Neuronal stem cell (in vitro differentiated cells): ENCODE data around the gene SLITRK2.

ENCODE experiments used
- DNase-seq: peaks from one replicate; pipeline ENCODE4 v3.0.0-alpha.2; 2013; ENCODE audit warnings: low spot score
- H2AFZ ChIP-seq: one replicate; pipeline ENCODE4 v1.6.1; 2013; ENCODE audit warnings: mild to moderate bottlenecking, low read length, inconsistent platforms
- H2AK5ac ChIP-seq: 2 replicates; pipeline ENCODE4 v1.6.1; 2013; ENCODE audit warnings: low read depth, mild to moderate bottlenecking, inconsistent platforms, low read length, moderate library complexity, mixed read lengths
- H2BK120ac ChIP-seq: 2 replicates; pipeline ENCODE4 v1.6.1; 2013; ENCODE audit warnings: low read depth, mild to moderate bottlenecking, inconsistent platforms, low read length, moderate library complexity, mixed read lengths
- H2BK12ac ChIP-seq: one replicate; pipeline ENCODE4 v1.6.1; 2013; ENCODE audit warnings: low read length, inconsistent platforms
- H2BK15ac ChIP-seq: 2 replicates; pipeline ENCODE4 v1.6.1; 2013; ENCODE audit warnings: mild to moderate bottlenecking, low read length, inconsistent platforms, mixed read lengths
- H2BK5ac ChIP-seq: one replicate; pipeline ENCODE4 v1.6.1; 2013; ENCODE audit warnings: inconsistent platforms, mild to moderate bottlenecking, low read length, moderate library complexity
- H3K14ac ChIP-seq: one replicate; pipeline ENCODE4 v1.6.1; 2013; ENCODE audit warnings: low read length, inconsistent platforms
- H3K18ac ChIP-seq: 2 replicates; pipeline ENCODE4 v1.6.1; 2013; ENCODE audit warnings: low read length, inconsistent platforms
- H3K23ac ChIP-seq: 2 replicates; pipeline ENCODE4 v1.6.1; 2013; ENCODE audit warnings: low read depth, mild to moderate bottlenecking, mixed read lengths, low read length, inconsistent platforms; ENCODE audit not compliant: poor library complexity
- H3K27ac ChIP-seq: replicated peaks from 3 replicates; pipeline ENCODE4 v1.5.1; 2013; ENCODE audit warnings: low read length, inconsistent platforms
- H3K27me3 ChIP-seq, 3 experiments: 2 replicates each; pipeline ENCODE4 v1.6.1; 2013; ENCODE audit warnings: low read length in 3 of 3, mild to moderate bottlenecking in 2 of 3, inconsistent platforms in 1 of 3, low read depth in 1 of 3, mixed read lengths in 1 of 3, moderate library complexity in 1 of 3; ENCODE audit not compliant: control insufficient read depth in 3 of 3, insufficient read depth in 3 of 3
- H3K36me3 ChIP-seq, 2 donors: replicated peaks in 1 of 2; 2 replicates each; pipeline ENCODE4 v1.6.1; 2013; ENCODE audit warnings: low read length in 2 of 2; ENCODE audit not compliant: control insufficient read depth in 2 of 2, insufficient read depth in 2 of 2
- H3K4ac ChIP-seq: 2 replicates; pipeline ENCODE4 v1.6.1; 2013; ENCODE audit warnings: inconsistent platforms, mild to moderate bottlenecking, low read length, moderate library complexity
- H3K4me1 ChIP-seq, 2 donors: 1 replicate in 1 of 2; 2 replicates in 1 of 2; pipeline ENCODE4 v1.6.1; 2013; ENCODE audit warnings: low read length in 2 of 2, low read depth in 1 of 2; ENCODE audit not compliant: control insufficient read depth in 2 of 2, insufficient read depth in 1 of 2
- H3K4me2 ChIP-seq: one replicate; pipeline ENCODE4 v1.6.1; 2013; ENCODE audit warnings: mild to moderate bottlenecking, low read length, inconsistent platforms; ENCODE audit not compliant: insufficient read depth, poor library complexity, severe bottlenecking
- H3K4me3 ChIP-seq, 2 donors: 2 replicates each; pipeline ENCODE4 v1.5.1; 2013; ENCODE audit warnings: low read length in 2 of 2, mild to moderate bottlenecking in 2 of 2, inconsistent platforms in 1 of 2, moderate library complexity in 1 of 2
- H3K79me1 ChIP-seq: one replicate; pipeline ENCODE4 v1.6.1; 2013; ENCODE audit warnings: low read depth, mild to moderate bottlenecking, inconsistent platforms, low read length, moderate library complexity
- H3K9ac ChIP-seq: one replicate; pipeline ENCODE4 v1.6.1; 2013; ENCODE audit warnings: mild to moderate bottlenecking, low read depth, low read length, inconsistent platforms; ENCODE audit not compliant: poor library complexity
- H3K9me3 ChIP-seq, 2 donors: replicated peaks in 1 of 2; 2 replicates each; pipeline versions ENCODE3 to v1.6.1; 2013; ENCODE audit warnings: low read length in 2 of 2, mild to moderate bottlenecking in 2 of 2, inconsistent platforms in 1 of 2, low read depth in 1 of 2, mixed read lengths in 1 of 2, moderate library complexity in 1 of 2; ENCODE audit not compliant: control insufficient read depth in 2 of 2, insufficient read depth in 1 of 2
- H4K8ac ChIP-seq: one replicate; pipeline ENCODE4 v1.6.1; 2013; ENCODE audit warnings: low read depth, mild to moderate bottlenecking, inconsistent platforms, low read length, moderate library complexity
- H4K91ac ChIP-seq: one replicate; pipeline ENCODE4 v1.6.1; 2013; ENCODE audit warnings: low read length, low read depth, mild to moderate bottlenecking, inconsistent platforms; ENCODE audit not compliant: poor library complexity
- WGBS, 2 donors: extraction: QIAGEN DNeasy Blood & Tissue Kit; methylation state at CpG; one replicate each; pipeline ENCODE4 v1.1.7; 2013; ENCODE audit warnings: missing lambda C conversion rate in 2 of 2, mixed read lengths in 1 of 2; ENCODE audit not compliant: insufficient read length in 2 of 2, insufficient replicate concordance in 1 of 2; ENCODE audit errors: extremely low coverage in 2 of 2; 5-methylcytosine and 5-hydroxymethylcytosine counted together

The SLITRK2 gene

DNA sequence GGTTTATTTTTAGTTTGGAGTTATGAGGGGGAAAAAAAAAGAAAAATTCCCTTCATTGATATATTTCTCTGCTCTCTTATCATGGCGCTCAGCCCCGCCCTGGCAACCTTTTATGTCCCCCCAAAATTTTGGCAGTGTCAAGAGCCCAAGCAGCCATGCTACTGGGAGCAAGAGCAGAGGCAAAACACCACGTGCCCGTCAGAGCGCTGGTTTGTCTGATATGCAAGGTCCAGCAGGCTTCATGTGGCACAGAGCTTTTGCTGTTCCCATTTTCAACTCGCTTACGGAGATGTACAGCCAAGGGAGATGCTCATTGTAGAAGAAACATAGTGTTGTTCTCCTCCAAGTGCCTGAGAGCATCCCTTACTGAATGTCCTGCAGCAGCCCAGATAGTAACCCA is 27.3 kb downstream of the SLITRK2 start:
- no peak overlapping the region for H3K14ac ChIP-seq
- no peak overlapping the region for H2AFZ ChIP-seq
- no peaks in the 10 kb centered on the region for H3K79me1 ChIP-seq
- no peak overlapping the region for H2AK5ac ChIP-seq
- no peaks in the 10 kb centered on the region for H3K9me3 ChIP-seq
- no peak overlapping the region for H3K9ac ChIP-seq
- H3K36me3 ChIP-seq, result no peaks in the 10 kb centered on the region
- no peak overlapping the region for H3K4me2 ChIP-seq
- no peaks in the 10 kb centered on the region for H3K27me3 ChIP-seq
- H3K4me1 ChIP-seq, result no peaks in the 10 kb centered on the region
- no peak overlapping the region for H3K4me3 ChIP-seq
- no peak overlapping the region for H4K8ac ChIP-seq
- WGBS, 2 donors, result no CpG with 5 or more reads among the region's 7 CpGs
- no peak overlapping the region for H2BK120ac ChIP-seq
- no peak overlapping the region for H2BK12ac ChIP-seq
- no peak overlapping the region for H2BK5ac ChIP-seq
- H4K91ac ChIP-seq, result no peak overlapping the region
- no peak overlapping the region for H3K4ac ChIP-seq
- H2BK15ac ChIP-seq, result no peak overlapping the region
- no peak for DNase-seq
- H3K27ac ChIP-seq, result no peak overlapping the region
- no peak overlapping the region for H3K23ac ChIP-seq
- H3K18ac ChIP-seq, result no peak overlapping the region

DNA sequence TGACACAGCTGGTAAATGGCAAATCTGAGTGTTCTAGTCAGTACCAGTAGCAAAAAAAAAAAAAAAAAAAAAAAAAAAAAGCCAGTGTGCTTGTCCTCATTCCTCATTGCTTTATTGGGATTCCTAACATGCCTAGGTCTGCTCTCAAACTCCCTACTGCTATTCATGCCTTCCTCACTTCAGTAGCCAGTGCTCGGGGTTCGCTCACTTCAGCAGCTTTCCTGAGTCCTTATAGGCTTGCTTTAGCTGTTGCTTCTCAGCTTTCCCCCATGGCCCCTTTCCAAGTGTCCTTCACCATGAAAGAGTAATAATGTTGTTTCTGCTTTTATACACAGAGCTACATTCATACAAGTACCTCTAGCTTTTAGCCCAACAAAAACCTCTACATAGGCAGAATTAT is 30.8 kb downstream of the SLITRK2 start:
- Histone ChIP-seq H3K23ac (no peak overlapping the region), H3K79me1 (no peaks in the 10 kb centered on the region), H3K4me3 (no peak overlapping the region), H3K9ac (no peak overlapping the region), H2AK5ac (no peak overlapping the region), H4K8ac (no peak overlapping the region), H4K91ac (no peak overlapping the region), H3K36me3 (no peaks in the 10 kb centered on the region), H3K4me1 (no peaks in the 10 kb centered on the region), H3K9me3 (no peaks in the 10 kb centered on the region), H3K18ac (no peak overlapping the region), H2BK15ac (no peak overlapping the region), H2AFZ (no peak overlapping the region), H3K4ac (no peak overlapping the region), H2BK5ac (no peak overlapping the region), H3K27ac (no peak overlapping the region), H2BK120ac (no peak overlapping the region), H3K4me2 (no peak overlapping the region), H2BK12ac (no peak overlapping the region), H3K14ac (no peak overlapping the region), H3K27me3 (no peaks in the 10 kb centered on the region)
- DNase-seq, result no peak
- WGBS, 2 donors, result no CpG with 5 or more reads among the region's 2 CpGs

DNA sequence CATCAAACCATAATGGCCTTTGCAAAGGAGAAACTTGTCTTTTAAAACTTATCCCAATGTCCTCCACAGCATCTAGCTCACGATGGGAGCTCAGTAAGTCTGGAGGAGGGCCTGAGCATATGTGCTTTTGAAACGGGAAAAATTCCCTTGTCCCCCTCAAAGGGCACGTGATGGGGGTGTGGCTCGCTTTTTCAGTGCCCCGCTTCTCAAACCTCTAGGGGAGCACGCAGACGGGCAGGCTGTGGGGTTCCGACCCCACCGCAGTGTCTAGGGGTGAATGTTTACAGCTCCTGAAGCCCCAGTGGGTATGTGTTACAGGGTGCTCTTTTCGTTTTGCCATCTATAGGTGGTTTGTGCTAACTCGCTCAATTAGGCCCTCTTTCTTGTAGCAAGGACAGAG is 31.2 kb downstream of the SLITRK2 start:
- Histone ChIP-seq H3K27me3 (no peaks in the 10 kb centered on the region), H2AFZ (no peak overlapping the region), H3K4me3 (no peak overlapping the region), H2BK15ac (no peak overlapping the region), H3K4ac (no peak overlapping the region), H4K91ac (no peak overlapping the region), H2AK5ac (no peak overlapping the region), H3K4me2 (no peak overlapping the region), H3K4me1 (no peaks in the 10 kb centered on the region), H3K9me3 (no peaks in the 10 kb centered on the region), H2BK12ac (no peak overlapping the region), H3K9ac (no peak overlapping the region), H3K36me3 (no peaks in the 10 kb centered on the region), H3K23ac (no peak overlapping the region), H3K18ac (no peak overlapping the region), H3K27ac (no peak overlapping the region), H3K14ac (no peak overlapping the region), H2BK120ac (no peak overlapping the region), H3K79me1 (no peaks in the 10 kb centered on the region), H4K8ac (no peak overlapping the region), H2BK5ac (no peak overlapping the region)
- no peak for DNase-seq
- no CpG with 5 or more reads among the region's 11 CpGs for WGBS, 2 donors

DNA sequence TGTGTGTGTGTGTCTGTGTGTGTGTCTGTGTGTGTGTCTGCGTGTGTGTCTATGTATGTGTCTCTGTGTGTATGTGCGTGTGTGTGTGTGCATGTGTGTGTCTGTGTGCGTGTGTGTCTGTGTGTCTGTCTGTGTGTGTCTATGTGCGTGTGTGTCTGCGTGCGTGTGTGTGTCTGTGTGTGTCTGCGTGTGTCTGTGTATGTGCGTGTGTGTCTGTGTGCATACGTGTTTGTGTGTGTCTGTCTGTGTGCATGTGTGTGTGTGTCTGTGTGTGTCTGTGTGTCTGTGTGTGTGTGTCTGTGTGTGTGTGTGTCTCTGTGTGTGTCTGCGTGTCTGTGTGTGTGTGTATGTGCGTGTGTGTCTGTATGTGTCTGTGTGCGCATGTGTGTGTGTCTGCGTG is 35.6 kb downstream of the SLITRK2 start:
- H3K9ac ChIP-seq, result no peak overlapping the region
- H4K91ac ChIP-seq, result no peak overlapping the region
- no peak for DNase-seq
- no peak overlapping the region for H3K4me2 ChIP-seq
- no peak overlapping the region for H2BK12ac ChIP-seq
- H3K23ac ChIP-seq, result no peak overlapping the region
- no peak overlapping the region for H2AK5ac ChIP-seq
- H3K27ac ChIP-seq, result no peak overlapping the region
- no peak overlapping the region for H3K18ac ChIP-seq
- no peaks in the 10 kb centered on the region for H3K9me3 ChIP-seq
- no peak overlapping the region for H3K14ac ChIP-seq
- H3K36me3 ChIP-seq, result no peaks in the 10 kb centered on the region
- no peaks in the 10 kb centered on the region for H3K79me1 ChIP-seq
- H2AFZ ChIP-seq, result no peak overlapping the region
- no peak overlapping the region for H2BK5ac ChIP-seq
- H3K4me3 ChIP-seq, result no peak overlapping the region
- no peaks in the 10 kb centered on the region for H3K27me3 ChIP-seq
- no peak overlapping the region for H3K4ac ChIP-seq
- H3K4me1 ChIP-seq, result no peaks in the 10 kb centered on the region
- H2BK15ac ChIP-seq, result no peak overlapping the region
- H4K8ac ChIP-seq, result no peak overlapping the region
- WGBS, 2 donors, result no CpG with 5 or more reads among the region's 13 CpGs
- H2BK120ac ChIP-seq, result no peak overlapping the region
